Measurements from ENCODE around the gene NEK9.
A peak's percentile ranks its signal among the peaks of the same experiment; 100 is the strongest.

Gene NEK9

GRCh38 chr14:75113932-75114539 lies 12.8 kb downstream of the NEK9 start:
- Mint-ChIP-seq H3K9me3 (no peaks in the 10 kb centered on the region), H3K36me3 (ENCODE audit: low read depth) (peaks cover 74% of the 10 kb centered on the region), H3K4me1 (no peaks in the 10 kb centered on the region), H3K27me3 (ENCODE audit: low read depth) (no peaks in the 10 kb centered on the region), H3K4me3 (no peak overlapping the region), H3K27ac (no peak overlapping the region)
- TF ChIP-seq, protein P1, sequence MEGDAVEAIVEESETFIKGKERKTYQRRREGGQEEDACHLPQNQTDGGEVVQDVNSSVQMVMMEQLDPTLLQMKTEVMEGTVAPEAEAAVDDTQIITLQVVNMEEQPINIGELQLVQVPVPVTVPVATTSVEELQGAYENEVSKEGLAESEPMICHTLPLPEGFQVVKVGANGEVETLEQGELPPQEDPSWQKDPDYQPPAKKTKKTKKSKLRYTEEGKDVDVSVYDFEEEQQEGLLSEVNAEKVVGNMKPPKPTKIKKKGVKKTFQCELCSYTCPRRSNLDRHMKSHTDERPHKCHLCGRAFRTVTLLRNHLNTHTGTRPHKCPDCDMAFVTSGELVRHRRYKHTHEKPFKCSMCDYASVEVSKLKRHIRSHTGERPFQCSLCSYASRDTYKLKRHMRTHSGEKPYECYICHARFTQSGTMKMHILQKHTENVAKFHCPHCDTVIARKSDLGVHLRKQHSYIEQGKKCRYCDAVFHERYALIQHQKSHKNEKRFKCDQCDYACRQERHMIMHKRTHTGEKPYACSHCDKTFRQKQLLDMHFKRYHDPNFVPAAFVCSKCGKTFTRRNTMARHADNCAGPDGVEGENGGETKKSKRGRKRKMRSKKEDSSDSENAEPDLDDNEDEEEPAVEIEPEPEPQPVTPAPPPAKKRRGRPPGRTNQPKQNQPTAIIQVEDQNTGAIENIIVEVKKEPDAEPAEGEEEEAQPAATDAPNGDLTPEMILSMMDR (IDR thresholded peaks at IDR 0.05; ENCODE audit: unreplicated experiment in 3 of 3): no peak

DNA sequence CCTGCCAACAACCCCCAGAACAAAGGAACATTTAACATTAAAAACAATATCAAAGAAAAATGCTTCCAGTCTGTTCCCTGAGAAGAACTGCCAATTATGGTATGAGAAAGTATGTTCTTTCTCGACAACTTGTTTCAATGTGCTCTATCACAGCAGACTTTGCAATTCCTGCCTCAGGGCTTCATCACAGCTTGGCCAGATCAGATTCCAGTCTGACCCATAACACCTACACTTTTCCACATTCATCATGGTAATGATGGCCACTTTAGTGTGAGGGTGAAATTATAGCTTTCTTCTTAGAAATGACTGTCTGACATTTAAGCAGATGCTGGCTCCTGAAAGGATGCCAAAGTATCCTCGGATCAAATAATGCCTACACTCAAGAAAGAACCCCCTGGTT lies 17.0 kb downstream of the NEK9 start:
- Mint-ChIP-seq H3K4me3 (no peak overlapping the region), H3K4me1 (no peaks in the 10 kb centered on the region), H3K27me3 (ENCODE audit: low read depth) (no peaks in the 10 kb centered on the region), H3K9me3 (no peaks in the 10 kb centered on the region), H3K36me3 (ENCODE audit: low read depth) (peaks cover 80% of the 10 kb centered on the region), H3K27ac (no peak overlapping the region)
- TF ChIP-seq, protein P1 (IDR thresholded peaks at IDR 0.05; ENCODE audit: unreplicated experiment in 3 of 3): no peak

DNA sequence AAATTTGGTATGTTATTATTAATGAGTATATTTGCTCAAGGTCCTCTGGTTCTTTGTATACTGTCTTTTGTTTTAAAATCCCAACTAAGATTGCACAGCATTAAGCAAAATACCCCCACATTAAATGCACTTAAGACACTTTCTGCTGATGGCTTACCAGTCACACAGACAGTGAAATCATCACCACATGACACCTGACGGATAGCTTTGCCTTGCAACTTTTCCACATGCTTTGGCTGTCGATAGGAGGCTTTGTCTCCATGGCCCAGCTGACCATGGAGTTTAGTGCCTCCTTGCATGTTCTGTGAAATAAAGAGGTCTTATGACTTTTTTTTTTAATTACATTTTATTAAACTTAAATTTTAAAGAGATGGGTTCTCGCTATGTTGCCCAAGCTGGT lies 19.7 kb downstream of the NEK9 start:
- TF ChIP-seq, protein P1 (IDR thresholded peaks at IDR 0.05; ENCODE audit: unreplicated experiment in 3 of 3): no peak
- no peak overlapping the region for H3K4me3 Mint-ChIP-seq
- peaks cover 78% of the 10 kb centered on the region for H3K36me3 Mint-ChIP-seq (ENCODE audit: low read depth)
- H3K9me3 Mint-ChIP-seq: no peaks in the 10 kb centered on the region
- no peaks in the 10 kb centered on the region for H3K4me1 Mint-ChIP-seq
- H3K27me3 Mint-ChIP-seq (ENCODE audit: low read depth): no peaks in the 10 kb centered on the region
- H3K27ac Mint-ChIP-seq: no peak overlapping the region

- Mint-ChIP-seq H3K27me3 (ENCODE audit: low read depth) (no peaks in the 10 kb centered on the region), H3K36me3 (ENCODE audit: low read depth) (peaks cover 79% of the 10 kb centered on the region), H3K27ac (no peak overlapping the region), H3K4me3 (no peak overlapping the region), H3K9me3 (no peaks in the 10 kb centered on the region), H3K4me1 (peaks cover 17% of the 10 kb centered on the region)
- TF ChIP-seq, protein P1 (IDR thresholded peaks at IDR 0.05; ENCODE audit: unreplicated experiment in 3 of 3): no peak
Measured at GRCh38 chr14:75101491-75101890, 25.4 kb downstream of the NEK9 start.

DNA sequence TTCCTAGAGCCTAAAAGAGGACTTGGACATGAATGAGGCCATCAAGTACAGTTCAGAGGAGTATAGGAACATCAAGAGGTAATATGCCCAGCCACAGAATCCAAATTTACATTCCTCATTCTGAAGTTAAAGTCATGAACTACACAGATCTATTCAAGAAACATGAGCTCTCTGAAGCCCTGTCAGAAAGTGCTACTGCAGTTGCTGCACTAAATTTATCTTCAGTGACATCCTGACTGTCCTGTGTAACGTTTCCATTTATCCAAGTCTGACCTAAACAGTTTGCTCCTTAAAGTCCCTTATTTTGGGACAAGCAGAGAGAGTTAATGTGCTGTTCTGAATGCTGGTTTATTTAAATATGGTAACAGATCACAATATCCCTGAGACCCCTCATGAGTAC lies 28.2 kb downstream of the NEK9 start:
- Mint-ChIP-seq H3K9me3 (no peaks in the 10 kb centered on the region), H3K27ac (peak overlapping the region in 2 of 3 experiments; percentile 17 to 33)

DNA sequence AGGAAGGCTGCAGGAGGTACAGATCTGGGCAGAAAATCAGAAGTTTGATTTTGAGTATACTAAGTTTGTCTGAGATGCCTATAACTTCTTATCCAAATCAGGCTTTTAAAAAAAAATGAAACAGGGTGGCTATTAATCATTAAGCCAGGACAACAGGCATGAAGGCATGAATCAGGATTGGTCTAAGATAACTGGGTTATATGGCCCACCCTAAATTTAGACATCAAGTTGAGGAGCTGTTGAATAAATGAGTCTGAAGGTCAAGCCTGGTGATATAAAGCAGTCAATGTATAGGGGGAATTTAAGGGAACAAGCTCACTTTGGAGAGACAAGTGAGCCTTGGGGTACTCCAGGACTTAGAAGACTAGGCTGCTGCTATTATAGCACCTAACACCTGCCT lies 28.6 kb downstream of the NEK9 start:
- no peak overlapping the region for H3K27ac Mint-ChIP-seq
- TF ChIP-seq, protein P1 (IDR thresholded peaks at IDR 0.05; ENCODE audit: unreplicated experiment in 3 of 3): no peak
- peaks cover 72% of the 10 kb centered on the region for H3K36me3 Mint-ChIP-seq (ENCODE audit: low read depth)
- H3K4me3 Mint-ChIP-seq: no peak overlapping the region
- H3K9me3 Mint-ChIP-seq: no peaks in the 10 kb centered on the region
- no peaks in the 10 kb centered on the region for H3K27me3 Mint-ChIP-seq (ENCODE audit: low read depth)
- peaks cover 17% of the 10 kb centered on the region for H3K4me1 Mint-ChIP-seq

More for the DNA sequence above, 28.2 kb downstream of the NEK9 start:
- TF ChIP-seq, protein P1 (IDR thresholded peaks at IDR 0.05; ENCODE audit: unreplicated experiment in 3 of 3): no peak
- no peak overlapping the region for H3K4me3 Mint-ChIP-seq
- no peaks in the 10 kb centered on the region for H3K27me3 Mint-ChIP-seq (ENCODE audit: low read depth)
- H3K36me3 Mint-ChIP-seq (ENCODE audit: low read depth): peaks cover 75% of the 10 kb centered on the region
- H3K4me1 Mint-ChIP-seq: peaks cover 17% of the 10 kb centered on the region
